Stimulated activated CD4-positive, alpha-beta T cell treated with anti-CD3 and anti-CD28 coated beads, TNF-alpha, amount 100 ng/mL, for 1 hour (primary cell): ENCODE results near the gene SLC25A45.

Experiments
- DNase-seq, 3 donors: peaks; one replicate each; pipeline ENCODE4 v3.0.0-alpha.2; 2020; ENCODE audit warnings: low read depth in 3 of 3, low spot score in 1 of 3

Gene SLC25A45

GRCh38 chr11:65325435-65325834, 57.0 kb downstream of the SLC25A45 start:
- no peak for DNase-seq
